ENCODE data around the gene WDR17.

DNA sequence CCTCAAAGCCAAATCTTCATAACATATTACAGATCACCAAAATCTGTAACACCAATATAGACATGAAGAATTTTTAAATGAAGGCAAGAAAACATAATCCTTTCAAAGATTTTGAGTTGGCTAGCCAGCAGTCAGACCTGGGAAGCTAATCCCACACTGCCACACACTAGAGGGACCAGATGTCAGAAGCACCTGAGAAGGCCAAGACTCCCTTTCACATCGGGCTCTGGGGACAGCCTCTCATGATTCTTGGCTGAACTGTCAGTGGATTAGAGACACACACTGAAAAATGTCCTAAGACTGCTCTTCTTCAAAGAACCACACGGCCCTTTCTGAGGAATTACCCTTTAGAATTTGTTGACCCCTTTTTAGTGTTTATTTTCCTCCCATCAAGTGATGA is 157.9 kb downstream of the WDR17 start:
- TF ChIP-seq, protein P1, sequence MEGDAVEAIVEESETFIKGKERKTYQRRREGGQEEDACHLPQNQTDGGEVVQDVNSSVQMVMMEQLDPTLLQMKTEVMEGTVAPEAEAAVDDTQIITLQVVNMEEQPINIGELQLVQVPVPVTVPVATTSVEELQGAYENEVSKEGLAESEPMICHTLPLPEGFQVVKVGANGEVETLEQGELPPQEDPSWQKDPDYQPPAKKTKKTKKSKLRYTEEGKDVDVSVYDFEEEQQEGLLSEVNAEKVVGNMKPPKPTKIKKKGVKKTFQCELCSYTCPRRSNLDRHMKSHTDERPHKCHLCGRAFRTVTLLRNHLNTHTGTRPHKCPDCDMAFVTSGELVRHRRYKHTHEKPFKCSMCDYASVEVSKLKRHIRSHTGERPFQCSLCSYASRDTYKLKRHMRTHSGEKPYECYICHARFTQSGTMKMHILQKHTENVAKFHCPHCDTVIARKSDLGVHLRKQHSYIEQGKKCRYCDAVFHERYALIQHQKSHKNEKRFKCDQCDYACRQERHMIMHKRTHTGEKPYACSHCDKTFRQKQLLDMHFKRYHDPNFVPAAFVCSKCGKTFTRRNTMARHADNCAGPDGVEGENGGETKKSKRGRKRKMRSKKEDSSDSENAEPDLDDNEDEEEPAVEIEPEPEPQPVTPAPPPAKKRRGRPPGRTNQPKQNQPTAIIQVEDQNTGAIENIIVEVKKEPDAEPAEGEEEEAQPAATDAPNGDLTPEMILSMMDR (IDR thresholded peaks at IDR 0.05), result no peak
- TF ChIP-seq POLR2A (IDR thresholded peaks at IDR 0.05), result no peak
